Brain microvascular endothelial cell (primary cell): Measurements from ENCODE around the gene TSPAN5.

Experiments used
- DNase-seq: peaks from one replicate; pipeline ENCODE4 v3.0.0-alpha.2; 2020
- H3K27ac ChIP-seq: fragments of 250-450 bp; sonication (Bioruptor Pico); 2 replicates; pipeline ENCODE4 v1.5.1; 2020; ENCODE audit warnings: mild to moderate bottlenecking, moderate library complexity
- H3K27me3 ChIP-seq: fragments of 250-450 bp; sonication (Bioruptor Pico); replicated peaks from 2 replicates; pipeline ENCODE4 v1.5.1; 2020; ENCODE audit warnings: mild to moderate bottlenecking
- H3K36me3 ChIP-seq: fragments of 250-450 bp; sonication (Bioruptor Pico); replicated peaks from 2 replicates; pipeline ENCODE4 v1.5.1; 2020; ENCODE audit warnings: mild to moderate bottlenecking
- H3K4me3 ChIP-seq: 2 replicates; pipeline ENCODE4 v1.5.1; 2011; ENCODE audit warnings: low read depth, mild to moderate bottlenecking, control low read depth, low read length, moderate library complexity
- CTCF ChIP-seq: IDR thresholded peaks from 2 replicates; pipeline ENCODE4 v1.5.1; 2011; ENCODE audit warnings: low read depth, mild to moderate bottlenecking, moderate library complexity, low read length, control low read depth, inconsistent platforms; ENCODE audit errors: missing control alignments
- in situ Hi-C: cut with HindIII; loops from 2 replicates; pipeline ENCODE4 v1.10.0; 2017; ENCODE audit warnings: low sequenced_read_pairs, low pct_ligation_motif_present

The TSPAN5 gene

GRCh38 chr4:98686847-98687246 lies 28.4 kb upstream of the TSPAN5 start:
- no peak for DNase-seq
- TF ChIP-seq CTCF, result no peak
- in situ Hi-C loops, result no loop called here

GRCh38 chr4:98686043-98686707 lies 27.8 kb upstream of the TSPAN5 start:
- Histone ChIP-seq H3K27ac (no peak overlapping the region), H3K27me3 (no peaks in the 10 kb centered on the region), H3K36me3 (no peaks in the 10 kb centered on the region), H3K4me3 (no peak overlapping the region)
- TF ChIP-seq CTCF, result no peak
- no peak for DNase-seq
- in situ Hi-C loops, result no loop called here

More at GRCh38 chr4:98686847-98687246, 28.4 kb upstream of the TSPAN5 start:
- Histone ChIP-seq H3K27me3 (no peaks in the 10 kb centered on the region), H3K4me3 (no peak overlapping the region), H3K36me3 (no peaks in the 10 kb centered on the region), H3K27ac (no peak overlapping the region)

GRCh38 chr4:98685225-98686042 lies 27.0 kb upstream of the TSPAN5 start:
- Histone ChIP-seq H3K27ac (no peak overlapping the region), H3K36me3 (no peaks in the 10 kb centered on the region), H3K27me3 (no peaks in the 10 kb centered on the region), H3K4me3 (no peak overlapping the region)
- DNase-seq, result no peak
- in situ Hi-C loops, result no loop called here
- no peak for TF ChIP-seq CTCF

GRCh38 chr4:98682719-98683118 lies 24.3 kb upstream of the TSPAN5 start:
- Histone ChIP-seq H3K27me3 (no peaks in the 10 kb centered on the region), H3K36me3 (no peaks in the 10 kb centered on the region), H3K27ac (no peak overlapping the region), H3K4me3 (no peak overlapping the region)
- DNase-seq, result no peak
- in situ Hi-C loops, result no loop called here
- TF ChIP-seq CTCF, result no peak

- no peak for DNase-seq
- Histone ChIP-seq H3K27ac (no peak overlapping the region), H3K27me3 (no peaks in the 10 kb centered on the region), H3K36me3 (no peaks in the 10 kb centered on the region), H3K4me3 (no peak overlapping the region)
- in situ Hi-C loops, result no loop called here
- no peak for TF ChIP-seq CTCF
Observed at GRCh38 chr4:98680806-98681205, 22.4 kb upstream of the TSPAN5 start.

- in situ Hi-C loops, result no loop called here
- Histone ChIP-seq H3K27me3 (no peaks in the 10 kb centered on the region), H3K27ac (no peak overlapping the region), H3K36me3 (no peaks in the 10 kb centered on the region), H3K4me3 (no peak overlapping the region)
- no peak for TF ChIP-seq CTCF
- DNase-seq, result no peak
Observed at GRCh38 chr4:98679738-98680137, 21.3 kb upstream of the TSPAN5 start.
